Brain pericyte (primary cell): ENCODE data around the gene INPP5B.

ENCODE experiments used
- DNase-seq: peaks from one replicate; pipeline ENCODE4 v3.0.0-alpha.2; 2012; ENCODE audit warnings: low read depth, low spot score

The INPP5B gene

DNA sequence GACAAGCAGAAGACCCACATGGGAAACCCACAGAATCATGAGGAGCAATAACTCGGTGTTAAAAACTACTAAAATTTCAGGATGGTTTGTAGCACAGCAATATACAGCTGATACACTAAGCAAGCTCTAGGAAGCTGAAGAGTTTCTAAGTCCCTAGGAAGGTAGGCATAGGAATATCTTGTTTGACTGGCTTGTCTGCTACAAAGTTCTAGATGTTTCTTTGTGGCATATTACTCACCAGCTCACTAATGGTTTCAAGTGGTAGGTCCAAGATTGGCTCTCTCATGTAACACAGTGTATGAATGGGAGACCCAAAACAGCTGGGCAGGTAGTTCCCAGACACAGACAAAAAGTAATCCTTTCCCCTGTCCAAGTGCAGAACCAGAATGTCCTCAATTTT, 74.2 kb downstream of the INPP5B start:
- DNase-seq: no peak

DNA sequence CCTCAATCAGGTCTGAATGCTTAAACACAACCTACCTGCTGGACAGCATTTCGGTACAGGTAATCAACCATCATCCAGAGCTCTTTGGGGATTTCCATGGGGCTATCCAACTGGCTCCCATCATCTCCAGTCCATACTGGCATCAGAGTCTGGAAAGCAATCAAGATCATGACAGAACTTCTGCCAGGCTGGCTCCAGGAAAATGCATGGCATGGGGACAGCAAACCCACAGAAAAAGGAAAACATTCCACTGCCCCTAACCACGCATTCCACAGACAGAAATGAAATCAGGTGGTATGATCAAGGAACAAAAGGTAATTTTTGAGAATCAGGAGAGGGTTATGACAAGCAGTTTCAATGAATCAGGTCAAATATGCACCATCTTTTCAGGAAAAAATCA, 78.4 kb downstream of the INPP5B start:
- no peak for DNase-seq

DNA sequence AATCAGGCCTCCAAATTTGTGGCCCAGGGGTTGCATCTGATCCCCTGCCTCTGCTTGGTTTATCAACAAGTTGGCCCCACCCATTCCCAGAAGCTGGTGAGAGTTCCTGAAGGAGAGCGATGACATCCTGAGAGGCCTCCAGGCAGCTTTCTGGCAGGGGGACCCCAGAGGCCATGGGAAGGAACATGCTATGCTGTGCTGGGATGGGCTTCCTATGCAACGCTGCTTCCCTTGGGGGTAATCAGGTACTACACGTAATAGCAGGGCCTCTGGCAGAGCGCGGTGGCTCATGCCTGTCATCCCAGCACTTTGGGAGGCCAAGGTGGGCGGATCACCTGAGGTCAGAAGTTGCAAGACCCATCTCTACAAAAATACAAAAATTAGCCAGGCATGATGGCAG, 79.1 kb downstream of the INPP5B start:
- no peak for DNase-seq

DNA sequence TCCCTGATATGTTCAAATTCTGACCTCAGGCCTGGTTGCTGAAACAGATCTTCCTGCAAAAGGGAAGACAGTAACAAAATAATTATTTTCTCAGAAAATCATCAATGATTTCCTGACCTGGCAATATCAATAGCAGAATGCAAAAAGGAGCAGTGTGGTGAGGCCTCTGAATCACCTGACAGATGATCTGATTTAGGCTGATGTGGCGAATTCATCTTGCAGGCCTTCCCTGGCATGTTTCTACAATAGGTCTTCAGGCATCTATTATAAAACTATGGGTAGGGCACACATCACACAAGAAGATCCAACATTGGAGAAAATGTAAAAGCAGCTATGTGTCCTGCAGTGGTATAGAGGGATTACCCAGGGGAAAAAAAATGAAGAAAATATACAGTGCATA, 80.4 kb downstream of the INPP5B start:
- no peak for DNase-seq

DNA sequence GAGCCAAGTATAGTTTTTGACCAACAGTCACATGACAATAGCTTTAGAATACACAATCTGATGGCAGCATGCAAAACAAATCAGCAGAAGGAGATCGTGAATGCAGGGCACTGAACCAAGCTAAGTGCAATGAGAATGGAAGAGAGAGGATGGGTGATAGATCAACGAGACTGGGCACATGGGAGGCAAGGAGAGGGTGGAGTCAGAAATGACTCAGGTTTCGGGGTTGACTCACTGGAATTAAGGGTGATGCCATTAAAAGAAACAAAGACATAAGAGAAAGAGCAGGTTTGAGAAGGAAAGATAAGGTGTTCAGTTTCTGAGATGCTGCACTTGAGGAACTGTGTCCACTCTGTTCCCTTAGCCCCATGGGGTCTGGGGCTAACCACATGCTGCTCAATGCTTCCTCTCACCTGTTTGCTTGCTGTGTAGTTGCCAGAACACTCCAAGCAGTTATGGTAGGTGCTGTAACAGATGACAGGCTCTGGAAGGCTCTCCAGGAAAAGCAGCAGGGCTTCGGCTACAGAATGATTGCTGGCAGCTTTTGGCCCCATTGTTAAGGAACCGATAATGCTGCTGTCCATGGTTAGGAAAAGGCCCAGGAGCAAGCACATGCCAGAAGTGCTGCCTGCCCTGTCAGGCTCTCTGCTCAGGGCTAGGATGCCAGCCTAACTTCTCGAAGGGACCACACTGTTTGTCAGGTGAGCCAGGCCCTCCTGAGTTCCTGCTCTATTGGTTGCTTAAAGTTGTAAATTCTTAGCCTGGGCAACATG, 81.3 kb downstream of the INPP5B start:
- DNase-seq: no peak

DNA sequence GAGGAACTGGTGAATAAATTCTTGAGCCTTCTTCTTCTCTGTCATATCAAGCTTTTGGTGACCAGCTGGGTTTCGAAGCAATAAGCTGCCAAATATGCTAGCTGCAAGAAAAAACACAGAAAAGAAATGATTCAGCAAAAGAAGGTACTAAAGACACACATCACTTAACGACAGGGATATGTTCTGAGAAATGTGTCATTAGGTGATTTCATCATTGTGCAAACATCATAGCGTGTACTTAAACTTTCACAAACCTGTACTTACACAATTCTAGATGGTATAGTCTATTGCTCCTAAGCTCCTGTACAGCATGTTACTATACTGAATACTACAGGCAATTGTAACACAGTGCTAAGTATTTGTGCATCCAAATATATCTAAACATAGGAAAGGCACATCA, 84.5 kb downstream of the INPP5B start:
- no peak for DNase-seq

DNA sequence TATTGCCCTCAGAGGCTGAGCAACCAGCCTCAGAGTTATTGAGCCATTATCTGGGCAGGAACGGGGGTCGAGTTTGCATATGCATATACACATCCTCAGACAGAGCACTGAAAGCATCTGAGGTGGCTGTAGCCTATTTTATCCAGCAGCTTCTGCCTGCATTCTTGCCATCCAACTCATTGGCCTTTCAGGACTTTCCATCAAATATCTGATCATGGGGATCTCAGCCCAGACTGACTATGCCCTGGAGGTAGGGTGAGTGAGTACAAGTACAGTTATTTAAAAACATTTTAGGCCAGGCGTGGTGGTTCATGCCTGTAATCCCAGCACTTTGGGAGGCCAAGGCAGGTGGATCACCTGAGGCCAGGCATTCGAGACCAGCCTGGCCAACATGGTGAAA, 85.7 kb downstream of the INPP5B start:
- DNase-seq: no peak

DNA sequence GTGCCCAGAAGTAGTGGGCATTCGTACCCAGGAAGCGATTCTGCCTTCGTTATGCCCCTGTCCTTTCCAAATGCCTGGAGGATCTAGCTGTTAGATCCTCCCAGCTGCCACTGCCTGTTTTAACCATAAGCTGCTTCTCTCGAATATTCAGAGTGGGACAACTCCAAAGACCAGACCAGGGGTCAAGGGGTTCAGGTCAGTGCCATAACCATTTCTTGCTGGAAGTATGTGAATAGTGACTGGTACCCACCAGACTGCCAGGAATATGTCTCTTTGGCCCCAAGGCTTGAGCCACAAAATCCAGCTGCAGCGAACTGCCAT, 86.5 kb downstream of the INPP5B start:
- DNase-seq: no peak

DNA sequence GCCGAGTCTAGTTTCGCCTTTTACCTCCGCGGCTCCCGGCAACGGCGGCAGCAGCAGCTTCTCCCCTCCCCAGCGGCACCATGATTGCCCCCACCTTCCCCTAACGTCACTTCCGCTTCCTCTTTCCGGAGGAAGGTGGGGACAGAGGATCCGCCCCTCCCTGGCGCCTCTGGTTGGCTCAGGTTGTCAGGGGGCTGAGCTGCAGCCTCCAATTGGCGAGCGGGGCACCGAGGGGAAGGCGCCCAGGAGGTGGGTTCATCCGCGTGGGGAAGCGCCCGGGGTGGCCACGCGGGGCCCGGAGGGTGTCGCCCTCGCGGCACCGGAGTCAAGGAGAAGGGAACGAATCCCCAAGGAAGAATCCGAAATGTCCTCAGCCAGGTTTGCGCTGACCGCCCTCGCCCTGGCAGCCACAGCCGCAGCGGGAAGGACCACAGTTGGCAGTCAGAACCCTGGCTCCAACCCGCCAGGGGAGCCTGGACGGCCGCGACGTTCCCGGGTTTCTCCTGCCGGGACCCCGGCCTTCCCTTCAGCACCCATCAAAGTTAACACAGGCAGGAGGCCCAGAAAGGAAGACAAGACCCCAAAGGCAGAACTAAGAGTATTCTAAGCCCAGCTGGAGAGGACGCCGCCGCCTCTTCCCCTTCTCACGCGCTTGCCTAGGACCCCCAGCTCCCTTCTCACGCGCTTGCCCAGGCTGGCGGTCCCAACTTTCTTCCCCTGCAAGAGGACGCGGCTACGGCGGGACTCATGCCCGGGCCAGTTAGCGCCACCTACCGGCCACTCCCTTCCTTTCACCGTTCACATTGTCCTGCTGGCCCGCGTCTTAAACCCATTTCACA, 87.1 kb downstream of the INPP5B start, which contains the start of gene MTF1:
TSS of gene MTF1 (minus strand) at position 86 of the 839 bp plus-strand sequence. CDS start 1,934 bp downstream, outside the sequence.
- DNase-seq: peak; percentile 85

DNA sequence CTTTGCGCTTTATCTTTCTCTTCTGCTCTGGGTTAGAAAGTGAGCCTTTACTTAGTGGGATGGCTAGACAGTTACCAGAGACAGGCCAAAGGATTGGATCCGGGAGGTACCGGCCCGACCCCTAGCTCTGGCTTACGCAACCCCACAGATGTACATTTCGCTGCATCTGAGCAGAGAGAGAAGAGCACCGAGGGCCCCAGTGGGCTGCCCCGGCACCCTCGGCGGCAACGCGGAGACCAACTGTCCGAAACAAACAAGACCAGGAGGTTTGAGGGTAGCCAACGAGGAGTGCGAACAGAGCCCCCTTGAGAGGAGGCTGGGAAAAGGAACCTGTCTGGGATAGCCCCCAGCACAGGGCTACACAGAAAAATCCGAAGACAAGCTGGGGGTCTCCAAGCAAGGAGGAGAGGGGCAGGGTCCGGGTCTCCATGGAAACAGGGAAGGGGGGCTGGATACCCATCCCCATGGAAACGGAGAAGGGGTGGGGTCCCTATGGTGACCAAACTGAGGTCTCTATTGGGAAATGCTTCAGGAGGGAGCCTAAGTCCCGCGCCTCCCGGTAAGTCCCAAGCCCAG, 87.8 kb downstream of the INPP5B start:
- no peak for DNase-seq

DNA sequence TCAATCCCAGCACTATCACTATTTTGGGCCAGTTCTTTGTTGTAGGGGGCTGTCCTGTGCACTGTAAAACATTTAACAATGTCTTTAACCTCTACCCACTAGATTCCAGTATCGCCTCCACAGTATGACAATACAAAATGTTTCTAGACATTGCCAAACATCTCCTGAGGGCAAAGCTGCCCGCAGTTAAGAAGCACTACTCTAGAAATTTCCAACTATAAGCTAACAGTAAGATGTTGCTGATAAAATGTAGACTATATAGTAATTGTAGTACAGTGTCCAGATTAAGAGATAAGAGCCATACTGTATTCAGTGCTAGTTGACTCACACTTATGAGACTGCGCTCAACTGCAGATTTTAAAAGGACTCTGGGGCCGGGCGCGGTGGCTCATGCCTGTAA, 92.4 kb downstream of the INPP5B start:
- DNase-seq: no peak

DNA sequence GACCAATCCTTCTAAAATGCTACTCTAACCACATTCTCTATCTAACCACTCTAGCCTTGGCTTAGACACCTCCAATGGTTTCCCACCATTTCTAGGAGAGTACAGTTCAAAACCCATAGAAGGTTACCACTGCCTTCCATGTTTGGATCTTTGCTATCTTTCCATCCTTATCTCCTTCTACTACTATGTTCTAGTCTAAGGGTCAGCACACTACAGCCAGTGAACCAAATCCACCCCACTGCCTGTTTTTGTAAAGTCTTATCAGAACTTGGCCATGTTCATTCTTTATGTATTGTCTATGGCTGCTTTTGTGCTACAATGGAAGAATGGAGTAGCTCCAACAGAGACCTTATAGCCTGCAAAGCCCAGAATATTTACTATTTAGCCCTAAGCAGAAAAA, 93.7 kb downstream of the INPP5B start:
- no peak for DNase-seq

DNA sequence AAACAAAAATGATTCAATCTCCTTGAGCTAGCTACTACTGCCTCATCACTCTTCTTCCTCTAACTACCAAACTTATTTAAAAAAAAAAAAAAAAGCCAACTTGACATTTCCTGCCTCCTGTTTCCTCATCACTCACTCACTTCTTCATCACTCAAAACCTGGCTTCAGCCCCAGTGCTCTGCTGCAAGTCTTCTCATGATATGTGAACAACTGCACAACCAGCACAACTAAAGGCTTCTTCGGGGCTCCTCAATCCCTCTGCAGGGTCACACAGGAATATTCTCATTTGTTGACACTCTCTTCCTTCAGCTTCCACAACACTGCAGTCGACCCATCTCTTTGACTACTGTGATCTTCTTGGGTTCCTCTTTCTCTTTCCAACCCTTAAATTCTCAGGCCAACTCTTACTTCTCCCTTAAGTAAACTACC, 95.1 kb downstream of the INPP5B start:
- DNase-seq: no peak

DNA sequence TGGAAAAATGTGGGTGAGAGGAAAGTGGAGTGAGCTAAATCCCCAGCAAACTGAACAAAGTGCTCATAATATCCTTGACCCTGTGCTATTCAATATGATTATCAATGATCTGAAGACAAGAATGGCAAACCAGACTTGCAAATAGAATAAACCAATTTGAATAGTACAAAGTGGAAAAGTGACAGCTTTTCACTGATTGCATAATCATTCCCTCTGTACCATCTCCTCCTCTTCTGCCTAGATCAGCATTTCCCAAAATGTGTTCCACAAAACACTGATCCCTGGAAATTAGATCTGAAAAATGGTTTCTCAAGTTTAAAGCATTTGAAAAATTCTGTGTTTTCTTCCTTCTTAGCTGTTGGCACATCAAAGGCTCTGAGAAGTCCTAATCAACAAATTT, 95.6 kb downstream of the INPP5B start:
- DNase-seq: no peak

DNA sequence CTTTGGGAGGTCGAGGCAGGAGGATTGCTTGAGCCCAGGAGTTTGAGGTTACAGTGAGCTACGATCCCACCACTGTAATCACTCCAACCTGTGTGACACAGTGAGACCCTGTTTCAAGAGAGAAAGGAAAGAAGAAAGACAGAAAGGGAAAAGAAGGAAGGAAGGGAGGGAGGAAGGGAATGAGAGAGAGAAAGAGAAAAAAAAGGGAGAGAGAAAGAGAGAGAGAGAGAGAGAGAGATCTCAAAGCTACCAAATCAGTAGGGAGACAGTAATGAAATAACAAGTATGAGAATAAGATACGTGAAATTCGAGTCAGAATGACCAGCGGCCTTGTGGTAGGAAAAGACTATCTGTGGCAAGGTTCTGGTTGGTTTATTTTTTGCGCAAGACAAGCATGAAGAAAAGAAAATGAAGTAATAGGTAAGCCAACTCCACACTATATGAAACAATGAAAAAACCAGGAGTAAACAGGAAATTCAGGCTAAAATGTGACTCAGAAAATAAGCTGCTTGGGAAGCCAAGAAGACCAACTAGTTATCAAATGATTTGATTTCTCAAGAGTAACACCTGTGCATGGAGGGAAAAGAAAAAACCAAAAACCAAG, 96.4 kb downstream of the INPP5B start:
- no peak for DNase-seq

DNA sequence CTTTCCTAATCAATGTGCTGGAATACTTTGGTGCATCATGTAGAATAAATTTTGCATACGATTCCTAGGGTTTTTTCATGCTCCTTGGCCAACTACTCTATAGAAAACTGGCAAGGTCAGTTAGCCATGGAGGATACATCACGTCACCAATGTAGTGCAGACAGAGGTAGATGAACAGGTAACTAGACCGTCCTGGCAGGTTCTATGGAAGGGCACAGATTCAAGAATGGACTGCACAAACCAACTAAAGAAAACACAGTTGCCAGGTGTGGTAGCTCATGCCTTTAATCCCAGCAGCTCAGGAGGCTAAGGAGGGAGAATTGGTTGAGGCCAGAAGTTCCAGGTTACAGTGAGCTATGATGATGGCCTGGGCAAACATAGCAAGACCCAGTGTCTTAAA, 97.4 kb downstream of the INPP5B start:
- DNase-seq: no peak

DNA sequence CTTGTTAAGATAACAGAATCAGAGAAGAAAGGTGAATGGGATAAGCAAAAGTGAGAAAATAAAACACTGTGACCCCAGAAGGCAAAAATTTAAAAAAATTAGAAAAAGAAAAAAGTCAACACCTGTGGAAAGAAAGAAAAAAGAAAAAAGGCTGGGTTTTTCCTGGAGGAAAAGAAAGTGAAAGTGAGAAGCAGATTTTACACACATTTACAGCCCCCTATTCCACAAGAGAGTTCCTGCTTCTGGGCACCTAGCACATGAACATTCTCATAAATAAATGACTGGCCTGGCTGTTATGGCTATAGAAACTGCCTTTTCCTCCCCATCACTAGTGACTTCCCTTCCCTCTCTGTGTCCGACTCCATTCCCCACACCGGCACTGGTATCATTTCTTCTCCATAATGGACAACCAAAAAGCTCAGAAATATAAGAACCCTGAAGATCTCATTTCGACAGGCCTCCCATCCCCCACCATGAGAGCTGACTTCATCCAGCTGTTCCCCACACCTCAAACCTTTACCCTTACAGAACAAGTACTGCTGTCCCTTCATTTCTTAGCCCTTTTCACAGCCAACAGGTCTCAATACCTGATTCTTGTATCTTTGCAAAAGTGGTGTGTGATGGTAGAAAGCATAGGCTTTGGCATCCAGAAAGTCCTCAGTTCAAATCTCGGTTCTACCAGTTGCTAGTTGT, 100.1 kb downstream of the INPP5B start:
- no peak for DNase-seq

DNA sequence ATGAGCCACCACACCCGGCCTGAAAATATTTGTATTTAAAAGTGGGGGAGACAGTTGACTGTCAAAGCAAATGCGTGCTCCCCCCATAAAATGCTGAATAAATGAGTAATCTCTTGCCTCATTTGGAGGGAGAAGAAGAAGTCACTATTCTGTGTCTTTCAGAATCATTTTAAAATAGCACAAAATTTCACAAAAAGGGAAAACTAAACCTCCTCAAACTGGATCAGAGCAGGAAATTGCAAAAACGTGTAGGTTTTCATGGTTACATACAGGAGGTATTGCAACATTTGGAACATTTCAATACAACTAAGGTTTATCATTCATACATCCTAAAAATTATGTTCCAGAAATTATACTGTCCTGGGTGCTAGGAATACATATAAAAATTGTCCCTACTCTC, 101.1 kb downstream of the INPP5B start:
- no peak for DNase-seq

DNA sequence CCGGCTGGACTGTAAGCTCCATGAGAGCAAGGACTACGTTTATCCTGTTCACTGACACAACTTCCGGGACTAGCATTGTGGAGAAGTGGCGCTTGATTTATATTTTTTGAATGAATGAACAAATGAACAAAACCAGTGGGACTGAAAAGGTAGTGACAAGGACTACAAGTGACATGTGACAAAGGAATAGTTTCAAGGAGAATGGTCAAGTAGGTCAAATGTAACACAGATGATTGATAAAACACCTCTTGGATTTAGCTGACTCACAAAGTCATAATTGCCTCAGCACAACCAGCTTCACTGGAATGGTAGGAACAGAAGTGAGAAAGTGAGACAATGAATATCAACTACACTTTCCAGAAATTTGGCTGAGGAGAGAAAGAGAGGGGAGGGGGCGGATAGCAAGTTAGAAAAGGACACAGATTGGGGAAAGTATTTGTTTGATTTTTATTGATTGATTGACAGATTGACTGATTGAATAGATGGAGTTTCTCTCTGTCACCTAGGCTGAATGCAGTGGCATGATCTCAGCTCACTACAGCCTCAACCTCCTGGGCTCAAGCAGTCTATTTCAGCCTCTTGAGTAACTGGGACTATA, 101.7 kb downstream of the INPP5B start:
- no peak for DNase-seq

DNA sequence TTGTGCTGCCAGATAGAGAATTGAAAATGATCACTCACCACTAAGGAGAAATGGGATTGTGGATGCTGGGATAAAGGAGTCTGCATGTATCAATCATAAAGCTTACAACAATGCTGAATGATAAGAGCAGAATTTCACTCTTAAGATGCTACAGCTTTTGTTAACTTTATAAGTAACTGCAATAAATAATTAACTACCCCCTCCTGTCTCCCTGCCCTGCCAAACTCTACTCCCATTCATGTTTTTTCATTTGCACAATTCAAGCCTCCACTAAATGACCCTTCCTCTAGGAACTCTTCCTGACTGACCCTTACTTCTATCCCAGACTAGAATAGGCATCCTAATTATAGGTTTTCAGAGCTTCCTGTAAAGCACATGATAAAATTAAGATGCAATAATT, 102.3 kb downstream of the INPP5B start:
- DNase-seq: no peak

DNA sequence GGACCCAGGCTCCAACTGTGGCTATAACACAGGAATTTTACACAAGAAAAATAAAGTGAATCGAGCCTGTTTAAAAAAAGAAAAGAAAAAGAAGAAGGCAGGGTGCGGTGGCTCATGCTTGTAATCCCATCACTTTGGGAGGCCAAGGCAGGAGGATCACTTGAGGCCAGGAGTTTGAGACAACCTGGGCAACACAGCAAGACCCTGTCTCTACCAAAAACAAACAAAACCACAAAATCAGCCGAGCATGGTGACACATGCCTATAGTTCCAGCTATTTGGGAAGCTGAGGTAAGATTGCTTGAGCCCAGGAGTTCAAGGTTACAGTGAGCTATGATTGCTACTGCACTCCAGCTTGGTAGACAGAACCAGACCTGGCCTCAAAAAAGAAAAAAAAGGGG, 105.2 kb downstream of the INPP5B start:
- no peak for DNase-seq
